GM12892 (cell line): ENCODE data around the gene RAB35.

Experiments
- DNase-seq: peaks from one replicate; pipeline ENCODE4 v3.0.0; 2011; ENCODE audit not compliant: insufficient read length
- FAIRE-seq: peaks from 2 replicates; lab custom pipeline; 2011; peaks lifted over from hg19 to GRCh38; lab: Jason Lieb, UNC
- POLR2A ChIP-seq: IDR thresholded peaks from 2 replicates; pipeline ENCODE4 v1.6.1; 2011; ENCODE audit warnings: low read depth, low read length, control low read depth
- POLR2AphosphoS5 ChIP-seq: IDR thresholded peaks from 2 replicates; pipeline ENCODE4 v1.6.1; 2011; ENCODE audit warnings: low read depth, low read length, control low read depth
- TAF1 ChIP-seq: IDR thresholded peaks from 2 replicates; pipeline ENCODE4 v1.6.1; 2011; ENCODE audit warnings: low read depth, mild to moderate bottlenecking, control low read depth, low read length, borderline replicate concordance

Gene RAB35

DNA sequence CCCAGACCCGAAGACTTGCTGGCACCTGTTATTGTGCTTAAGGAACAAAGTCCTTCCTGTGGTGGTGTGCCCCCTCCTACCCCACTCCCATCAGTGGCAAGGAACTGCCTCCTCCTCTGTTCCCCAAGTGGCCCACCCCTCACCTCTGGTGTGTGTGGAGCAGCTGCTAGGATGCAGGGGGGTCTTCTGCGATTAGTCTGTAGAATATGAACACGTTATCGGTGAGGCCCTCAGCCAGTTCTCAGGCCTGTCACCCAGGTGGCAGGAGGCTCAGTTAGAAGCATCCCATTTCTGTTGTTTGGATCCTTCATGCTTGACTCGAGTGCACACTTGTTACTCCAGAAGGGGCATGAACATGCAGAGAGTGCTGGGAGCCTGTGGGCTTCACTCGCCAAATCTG lies 39.3 kb downstream of the RAB35 start:
- TF ChIP-seq POLR2A (no peak), TAF1 (no peak), POLR2AphosphoS5 (no peak)
- FAIRE-seq (no peak), DNase-seq (no peak)

DNA sequence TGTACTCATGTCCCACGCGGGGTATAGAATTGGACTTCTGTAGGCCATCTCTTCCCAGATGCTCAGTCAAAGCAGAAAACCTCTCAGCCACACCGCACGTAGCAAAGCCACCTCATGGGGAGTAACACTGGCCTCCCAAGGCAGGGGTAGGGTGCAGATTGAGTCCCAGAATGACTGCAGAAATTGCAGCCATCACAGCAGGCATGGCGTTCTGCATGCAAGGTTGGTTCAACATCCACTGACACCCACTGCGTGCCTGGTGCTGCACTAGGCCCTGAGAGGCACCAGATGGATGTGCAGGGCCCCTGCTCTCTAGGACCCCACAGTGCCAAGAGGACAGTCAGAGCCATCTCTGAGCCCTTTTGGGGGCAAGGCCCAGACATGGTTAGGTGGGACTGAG lies 39.9 kb downstream of the RAB35 start:
- DNase-seq = no peak
- TF ChIP-seq TAF1 (no peak), POLR2AphosphoS5 (no peak), POLR2A (no peak)
- FAIRE-seq = no peak

DNA sequence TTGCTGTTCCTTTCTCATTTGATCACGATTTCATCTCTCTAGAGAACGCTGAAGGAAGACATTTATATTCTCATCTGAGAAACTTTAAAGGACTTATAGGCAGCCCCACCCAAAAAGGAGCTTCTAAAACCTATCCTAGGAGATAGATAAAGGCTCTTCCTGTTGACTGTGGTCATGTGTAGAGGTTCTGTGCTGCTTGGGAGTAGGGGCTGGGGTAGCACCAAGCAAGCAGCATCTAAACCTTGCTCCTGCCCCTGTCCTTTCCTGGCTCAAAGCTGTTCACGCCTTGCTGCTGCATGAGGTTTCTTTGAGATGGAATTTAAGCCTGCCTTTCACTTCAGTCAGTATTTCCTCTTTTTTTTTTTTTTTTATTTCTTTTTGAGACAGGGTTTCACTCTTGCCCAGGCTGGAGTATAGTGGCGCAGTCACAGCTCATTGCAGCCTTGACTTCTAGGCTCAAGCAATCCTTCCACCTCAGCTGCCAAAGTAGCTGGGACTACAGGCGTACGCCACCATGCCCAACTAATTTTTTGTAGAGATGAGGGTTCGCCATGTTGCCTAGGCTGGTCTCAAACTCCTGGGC lies 41.4 kb downstream of the RAB35 start:
- no peak for FAIRE-seq
- no peak for DNase-seq
- TF ChIP-seq TAF1 (no peak), POLR2AphosphoS5 (no peak)

DNA sequence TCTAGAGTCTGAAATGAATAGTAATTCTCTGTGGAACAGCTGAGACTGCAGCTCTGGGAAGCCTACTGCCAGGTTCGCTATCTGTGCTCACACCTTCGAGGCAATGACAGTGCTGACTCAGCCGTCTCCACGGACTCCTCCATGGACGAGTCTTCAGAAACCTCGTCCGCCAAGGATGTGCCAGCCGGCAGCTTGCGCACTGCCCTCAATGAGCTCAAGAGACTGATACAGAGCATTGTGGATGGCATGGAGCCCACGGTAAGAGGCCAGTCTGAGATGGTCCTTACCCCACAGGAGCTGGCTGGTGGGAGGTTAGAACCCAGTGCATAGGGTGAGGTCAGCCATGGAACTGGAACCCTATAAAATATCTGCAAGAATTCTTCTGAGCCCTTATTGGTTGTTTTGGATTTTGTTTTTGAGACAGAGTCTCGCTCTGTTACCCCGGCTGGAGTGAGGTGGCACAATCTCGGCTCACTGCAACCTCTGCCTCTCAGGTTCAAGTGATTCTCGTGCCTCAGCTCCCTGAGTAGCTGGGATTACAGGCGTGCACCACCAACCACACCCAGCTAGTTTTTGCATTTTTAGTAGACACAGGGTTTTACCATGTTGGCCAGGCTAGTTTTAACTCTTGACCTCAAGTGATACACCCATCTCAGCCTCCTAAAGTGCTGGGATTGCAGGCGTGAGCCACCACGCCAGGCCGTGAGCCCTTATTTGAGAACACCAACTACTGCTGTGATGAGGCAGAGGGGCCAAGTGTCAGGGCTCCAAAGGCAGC lies 43.9 kb downstream of the RAB35 start:
- FAIRE-seq = no peak
- TF ChIP-seq POLR2AphosphoS5 (no peak), TAF1 (no peak), POLR2A (no peak)
- DNase-seq = no peak

DNA sequence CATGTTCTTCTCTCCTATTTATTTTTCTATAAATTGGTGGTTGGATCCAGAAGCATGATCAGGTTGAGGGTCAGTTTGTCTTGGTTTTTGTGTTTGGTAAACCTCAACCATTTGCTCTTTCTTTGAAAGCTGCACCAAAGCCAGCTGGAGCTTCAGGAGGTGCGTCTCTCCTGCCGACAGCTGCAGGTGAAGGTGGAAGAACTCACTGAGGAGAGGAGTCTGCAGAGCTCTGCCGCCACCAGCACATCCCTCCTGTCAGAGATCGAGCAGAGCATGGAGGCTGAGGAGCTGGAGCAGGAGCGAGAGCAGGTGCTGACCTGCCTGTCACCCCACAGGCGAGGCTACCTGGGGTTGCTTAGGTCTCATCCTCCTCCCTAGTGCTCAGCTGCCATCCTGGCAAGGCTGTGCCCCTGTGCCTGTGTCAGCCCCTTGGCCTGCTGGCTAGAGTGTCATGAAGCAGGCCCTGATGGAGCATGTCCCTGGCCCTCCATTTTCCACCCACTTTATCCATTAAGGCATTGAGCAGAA lies 45.0 kb downstream of the RAB35 start:
- FAIRE-seq = no peak
- DNase-seq = no peak
- TF ChIP-seq POLR2AphosphoS5 = no peak
- TF ChIP-seq POLR2A = no peak
- no peak for TF ChIP-seq TAF1

DNA sequence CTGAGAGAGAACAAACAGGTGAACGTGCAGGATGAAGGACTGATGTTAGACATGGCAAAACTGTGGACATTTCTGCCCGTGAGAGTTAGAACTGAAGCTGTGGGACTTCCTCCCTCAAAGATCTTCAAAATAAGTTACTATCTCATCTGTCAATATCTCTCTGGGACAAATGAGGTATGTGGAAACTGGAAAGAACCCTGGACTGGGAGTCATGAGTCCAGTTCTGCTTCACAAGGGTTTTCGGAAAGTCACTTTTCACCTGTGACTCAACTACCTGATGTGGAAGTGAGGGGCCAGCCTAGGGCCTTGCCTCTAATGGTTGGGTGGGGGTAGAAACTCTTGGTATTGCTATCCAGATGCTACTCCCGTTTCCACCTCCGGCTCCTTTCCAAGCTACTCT lies 47.3 kb downstream of the RAB35 start:
- TF ChIP-seq TAF1 (no peak), POLR2A (no peak), POLR2AphosphoS5 (no peak)
- DNase-seq = no peak
- no peak for FAIRE-seq

DNA sequence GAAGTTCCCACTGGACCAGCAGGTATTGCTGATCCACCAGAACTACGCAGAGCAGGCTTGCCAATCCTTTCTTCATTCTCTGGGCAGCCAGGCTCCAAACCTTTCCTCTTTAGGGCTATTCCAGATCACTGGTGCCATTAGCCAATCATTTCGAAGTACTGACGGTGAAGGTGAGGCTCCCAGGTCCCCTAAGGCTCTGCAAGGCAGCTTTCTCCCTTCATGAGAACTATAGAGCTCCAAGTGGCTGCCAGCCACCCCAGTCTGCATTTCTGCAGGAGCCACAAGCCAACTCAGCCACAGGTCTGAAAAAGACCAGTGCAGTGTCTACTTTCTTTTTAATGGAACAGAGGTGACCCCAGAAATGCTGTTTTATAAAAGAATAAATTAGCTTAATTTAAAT lies 48.7 kb downstream of the RAB35 start:
- no peak for FAIRE-seq
- no peak for DNase-seq
- TF ChIP-seq POLR2A = no peak
- no peak for TF ChIP-seq TAF1

DNA sequence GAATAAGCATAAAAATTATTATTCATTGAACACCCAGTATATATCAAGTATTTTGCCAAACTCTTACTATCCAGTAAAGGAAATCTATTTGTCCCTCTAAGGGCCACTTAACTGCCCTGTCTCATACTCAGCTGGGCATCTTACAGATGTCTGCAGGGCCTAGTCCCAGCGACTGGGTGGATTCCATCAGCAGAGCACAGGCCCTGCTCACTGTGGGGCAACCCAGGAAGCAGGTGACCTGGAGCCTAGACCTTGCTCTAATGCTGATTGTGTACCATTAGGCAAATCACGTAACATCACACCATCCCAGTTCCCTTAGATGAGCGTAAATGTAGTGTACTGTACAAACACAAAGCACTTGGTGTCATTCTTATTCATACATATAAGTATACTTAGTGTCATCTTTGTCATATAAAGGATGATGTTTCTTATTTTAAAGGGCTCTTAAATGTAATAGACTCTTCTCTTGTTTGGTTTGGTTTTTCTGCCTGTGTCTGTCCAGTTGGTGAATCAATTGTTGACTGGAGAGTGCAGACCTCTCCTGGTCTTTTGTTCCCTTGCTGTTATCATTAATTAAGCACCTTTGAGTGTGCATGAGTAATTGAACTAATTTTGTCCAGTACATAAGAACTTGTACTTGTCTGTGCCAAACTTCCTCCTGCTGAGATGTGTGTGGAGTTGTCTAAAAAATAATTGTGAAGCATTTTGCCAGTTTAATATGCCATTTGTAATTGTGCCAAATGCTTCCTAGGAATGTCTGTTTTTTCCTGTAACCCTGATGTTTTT lies 49.3 kb downstream of the RAB35 start:
- FAIRE-seq (no peak), DNase-seq (no peak)
- TF ChIP-seq POLR2A = no peak
- TF ChIP-seq TAF1 = no peak
- TF ChIP-seq POLR2AphosphoS5 = no peak

DNA sequence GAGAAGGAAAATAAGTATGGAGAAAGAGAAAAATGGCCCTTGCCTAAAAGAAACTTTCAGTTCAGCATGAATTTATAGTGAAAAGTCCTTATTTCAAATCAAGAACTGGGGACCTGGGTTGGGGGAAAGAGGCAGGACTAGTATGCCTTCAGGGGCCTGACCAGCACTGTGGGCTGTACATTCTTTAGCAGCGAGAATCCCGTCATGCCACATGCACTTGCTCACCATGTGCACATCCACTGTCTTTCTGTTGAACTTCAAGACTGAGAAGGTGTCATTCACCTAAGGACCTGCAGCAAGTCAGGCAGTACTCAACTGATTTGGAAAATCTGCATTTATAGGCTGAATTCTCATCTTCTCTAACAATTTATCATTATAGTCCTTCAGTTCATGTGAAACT lies 50.2 kb downstream of the RAB35 start:
- DNase-seq (no peak), FAIRE-seq (no peak)
- no peak for TF ChIP-seq POLR2A

DNA sequence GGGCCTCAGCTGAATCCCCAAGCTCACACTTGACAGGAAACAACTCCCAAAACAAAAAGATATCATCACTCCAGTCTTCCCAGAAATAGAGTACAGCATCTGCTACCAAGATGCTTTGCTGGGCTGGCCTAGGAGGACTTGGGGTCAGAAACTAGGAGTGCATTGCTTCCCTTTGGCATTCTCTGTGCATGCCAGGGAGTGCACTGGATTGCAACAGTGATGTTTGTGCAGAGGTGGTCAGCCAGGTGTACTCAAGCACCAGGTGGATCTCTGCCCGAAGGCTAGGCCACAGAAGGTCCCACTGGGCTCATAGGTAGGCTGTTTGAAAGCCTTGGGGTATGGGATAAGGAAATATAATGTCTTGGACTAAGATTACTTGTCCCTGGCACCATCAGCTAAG lies 51.1 kb downstream of the RAB35 start:
- TF ChIP-seq TAF1 = no peak
- TF ChIP-seq POLR2AphosphoS5 = no peak
- TF ChIP-seq POLR2A = no peak
- FAIRE-seq (no peak), DNase-seq (no peak)

DNA sequence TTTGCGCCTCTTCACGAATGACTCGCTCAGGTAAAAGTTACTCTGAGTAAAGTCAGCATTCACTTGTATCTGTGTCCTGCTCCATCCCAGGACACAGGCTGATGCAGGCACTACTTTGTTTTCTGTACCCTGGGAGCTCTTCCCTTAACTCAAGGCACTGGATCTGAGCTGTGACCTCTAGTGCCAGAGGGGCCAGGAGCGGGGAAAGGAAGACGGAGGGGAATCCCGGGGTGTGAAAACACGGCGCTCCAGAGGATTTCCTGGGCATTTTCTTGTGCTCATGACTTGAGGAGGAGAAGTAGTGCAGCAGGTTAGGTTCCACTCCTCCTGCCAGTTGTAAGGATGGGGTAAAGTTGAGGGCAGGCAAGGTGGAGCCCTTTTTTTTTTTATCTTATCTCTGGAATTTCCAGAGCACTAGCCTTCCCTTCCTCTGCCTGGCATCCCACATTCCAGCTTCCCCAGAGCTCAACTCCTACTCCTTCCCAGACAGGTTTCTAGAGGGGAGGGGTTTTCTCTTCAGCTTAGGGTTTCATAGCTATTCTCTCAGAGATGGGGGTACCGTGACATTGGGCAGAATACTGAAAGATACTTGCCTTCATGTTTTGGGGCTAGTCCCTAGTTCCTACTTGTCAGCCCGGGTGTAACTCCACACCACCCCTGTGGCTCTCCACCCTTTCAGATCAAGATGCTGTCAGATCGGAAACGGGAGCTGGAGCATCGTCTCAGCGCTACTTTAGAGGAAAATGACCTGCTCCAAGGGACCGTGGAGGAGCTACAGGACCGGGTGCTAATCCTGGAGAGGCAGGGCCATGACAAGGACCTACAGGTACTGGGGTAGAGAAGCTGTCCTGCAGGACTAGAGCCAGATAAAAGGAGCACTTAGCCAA lies 52.3 kb downstream of the RAB35 start:
- TF ChIP-seq POLR2AphosphoS5 (no peak), TAF1 (no peak), POLR2A (no peak)
- DNase-seq (no peak), FAIRE-seq (no peak)
